Fibroblast of gingiva (primary cell): Measurements from ENCODE around the gene ARHGAP21.
"Not testable (repeated sequence)": the region's sequence is repeated elsewhere in the genome, so short reads cannot be mapped to it uniquely, and the experiment has no call there.

Experiments
- DNase-seq: peaks from one replicate; pipeline ENCODE4 v3.0.0-alpha.2; 2011; ENCODE audit warnings: low read depth

Gene ARHGAP21

DNA sequence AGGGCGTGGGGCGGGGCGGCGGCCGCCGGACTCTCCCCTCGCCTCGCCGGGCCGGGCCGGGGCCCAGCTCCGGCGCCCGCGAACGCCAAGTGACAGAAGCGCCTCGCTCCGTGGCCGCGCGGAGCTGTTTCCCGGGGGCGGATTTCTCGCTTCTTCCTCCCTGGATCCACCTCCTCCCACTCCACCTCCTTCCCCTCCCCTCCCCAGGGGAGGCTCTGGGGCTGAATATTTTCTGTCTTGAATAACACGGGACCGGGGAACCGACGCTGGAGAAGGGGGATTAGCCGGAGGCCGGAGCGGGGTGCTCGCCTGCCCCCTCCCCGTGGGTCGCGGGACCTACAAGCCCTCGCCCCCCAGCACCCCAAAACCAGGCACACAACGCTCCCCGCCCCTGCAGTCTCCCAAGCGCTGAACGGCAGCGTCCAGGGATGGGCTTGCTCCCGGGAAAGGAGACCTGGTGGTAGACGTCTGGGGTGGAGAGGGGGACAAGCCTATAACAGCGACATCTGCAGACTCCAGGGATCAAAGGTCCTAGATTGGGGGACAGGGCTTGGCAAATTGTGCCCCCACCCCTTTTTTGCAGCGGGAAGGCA lies at the start of gene ARHGAP21:
ARHGAP21 (minus strand) TSS at position 100 of the 593 bp plus-strand sequence. CDS start 1,988 bp downstream, outside the sequence.
- peak; percentile 83 for DNase-seq

GRCh38 chr10:24771943-24772694 lies 48.4 kb upstream of the ARHGAP21 start:
- no peak for DNase-seq

DNA sequence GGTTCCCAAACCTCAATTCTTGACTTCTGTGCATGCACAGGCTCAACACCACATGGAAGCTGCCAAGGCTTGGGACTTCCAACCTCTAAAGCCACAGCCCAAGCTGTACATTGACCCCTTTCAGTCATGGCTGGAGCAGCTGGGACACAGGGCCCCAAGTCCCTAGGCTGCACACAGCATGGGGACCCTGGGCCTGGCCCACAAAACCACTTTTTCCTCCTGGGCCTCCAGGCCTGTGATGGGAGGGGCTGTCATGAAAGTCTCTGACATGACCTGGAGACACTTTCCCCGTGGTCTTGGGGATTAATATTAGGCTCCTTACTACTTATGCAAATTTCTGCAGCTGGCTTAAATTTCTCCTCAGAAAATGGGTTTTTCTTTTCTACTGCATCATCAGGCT lies 41.3 kb upstream of the ARHGAP21 start:
- DNase-seq, result not testable (repeated sequence)

- DNase-seq, result peak; percentile 27
Measured at GRCh38 chr10:24762966-24763623, 39.4 kb upstream of the ARHGAP21 start.

DNA sequence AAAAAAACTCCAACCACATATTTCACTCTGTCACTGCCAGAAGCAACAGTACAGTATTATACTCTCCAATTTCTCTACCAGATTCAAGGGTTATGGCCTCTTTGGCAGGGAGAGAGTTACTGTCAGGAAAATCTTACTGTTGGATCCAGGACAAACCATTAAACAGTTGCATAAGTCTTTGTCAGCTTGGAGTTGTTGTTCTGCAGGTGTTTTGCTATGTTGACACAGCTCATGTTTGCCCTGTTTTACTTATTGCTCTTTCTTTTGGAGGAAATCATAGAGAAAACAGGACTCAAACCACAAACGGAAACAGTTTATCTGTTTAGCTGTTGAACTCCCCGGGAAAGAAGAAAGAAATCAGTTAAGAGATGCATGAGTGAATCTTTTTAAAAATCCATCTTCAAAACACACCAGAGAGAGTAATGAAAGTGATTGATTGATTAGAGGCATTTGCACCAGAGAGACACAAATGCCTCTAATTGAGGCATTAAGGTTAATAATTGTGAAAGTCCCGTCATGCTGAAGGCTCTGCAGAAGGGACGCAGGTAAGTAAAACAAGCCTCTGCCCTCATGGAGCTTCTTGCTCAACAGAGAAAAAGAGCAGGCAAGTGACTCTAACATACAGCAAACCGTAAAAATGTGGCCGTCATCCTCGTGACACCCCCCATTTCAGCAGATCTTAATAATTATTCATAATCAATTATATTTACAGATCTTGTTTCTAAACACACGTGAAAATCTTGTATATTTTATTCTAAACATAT lies 38.7 kb upstream of the ARHGAP21 start:
- peak; percentile 11 for DNase-seq

- no peak for DNase-seq
Measured at GRCh38 chr10:24759672-24760071, 36.0 kb upstream of the ARHGAP21 start.

DNA sequence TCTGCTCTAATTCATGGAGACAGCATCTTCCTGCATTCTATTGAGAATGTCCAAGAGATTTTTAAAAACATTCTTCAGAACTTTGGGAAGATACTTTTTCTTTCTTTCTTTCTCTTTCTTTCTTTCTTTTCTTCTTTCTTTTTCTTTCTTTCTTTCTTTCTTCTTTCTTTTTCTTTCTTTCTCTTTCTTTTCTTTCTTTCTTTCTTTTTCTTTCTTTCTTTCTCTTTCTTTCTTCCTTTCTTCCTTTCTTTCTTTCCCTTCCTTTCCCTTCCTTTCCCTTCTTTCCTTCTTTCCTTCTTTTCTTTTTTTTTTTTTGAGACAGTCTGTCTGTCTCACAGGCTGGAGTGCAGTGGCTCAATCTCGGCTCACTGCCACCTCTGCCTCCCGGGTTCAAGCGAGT lies 34.6 kb upstream of the ARHGAP21 start:
- DNase-seq, result not testable (repeated sequence)

GRCh38 chr10:24756283-24756682 lies 32.6 kb upstream of the ARHGAP21 start:
- no peak for DNase-seq

DNA sequence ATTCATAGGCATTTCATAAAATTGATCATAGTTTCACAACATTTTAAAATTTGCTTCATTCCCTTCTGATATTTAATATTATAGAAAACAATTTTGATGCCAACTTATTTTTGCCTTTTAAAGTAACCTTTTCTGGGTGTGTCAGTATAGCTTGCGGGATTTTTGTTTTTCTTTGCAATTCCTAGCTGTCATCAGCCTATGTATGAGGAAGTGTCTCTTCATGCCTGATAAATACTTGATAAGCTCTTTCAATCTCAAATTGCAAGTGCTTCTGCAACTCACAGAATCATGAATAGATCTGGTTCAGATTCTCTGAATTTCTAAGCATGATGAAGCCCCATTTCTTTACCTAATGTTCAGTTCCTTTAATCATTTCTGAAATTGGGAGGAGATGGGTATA lies 28.0 kb upstream of the ARHGAP21 start:
- DNase-seq, result no peak

GRCh38 chr10:24750695-24751094 lies 27.0 kb upstream of the ARHGAP21 start:
- DNase-seq, result no peak

GRCh38 chr10:24748214-24748613 lies 24.5 kb upstream of the ARHGAP21 start:
- DNase-seq, result no peak

GRCh38 chr10:24744946-24745345 lies 21.3 kb upstream of the ARHGAP21 start:
- no peak for DNase-seq

- no peak for DNase-seq
Measured at GRCh38 chr10:24740714-24741113, 17.0 kb upstream of the ARHGAP21 start.

GRCh38 chr10:24737001-24737400 lies 13.3 kb upstream of the ARHGAP21 start:
- DNase-seq, result no peak

DNA sequence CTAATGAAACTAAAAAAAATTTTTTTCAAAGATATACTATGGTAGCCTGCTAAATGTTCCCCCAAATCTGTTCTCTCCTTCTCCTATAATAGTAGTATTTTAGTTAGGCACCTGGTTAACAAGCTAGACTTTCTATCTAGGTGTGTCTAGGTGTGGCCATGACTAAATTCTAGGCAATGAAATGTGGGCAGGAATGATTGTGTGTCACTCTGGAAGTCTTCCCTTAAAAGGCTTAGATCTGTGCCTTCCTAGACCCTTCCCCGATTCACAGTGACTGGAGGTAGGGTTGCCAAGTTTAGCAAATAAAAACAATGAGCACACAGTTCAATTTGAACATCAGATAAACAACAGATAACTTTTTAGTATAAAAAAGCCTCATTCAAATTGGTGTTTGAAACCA lies 8.3 kb upstream of the ARHGAP21 start:
- DNase-seq, result no peak

GRCh38 chr10:24730811-24731210 lies 7.1 kb upstream of the ARHGAP21 start:
- DNase-seq, result peak; percentile 25

GRCh38 chr10:24727786-24728185 lies 4.1 kb upstream of the ARHGAP21 start:
- DNase-seq, result peak; percentile 6

DNA sequence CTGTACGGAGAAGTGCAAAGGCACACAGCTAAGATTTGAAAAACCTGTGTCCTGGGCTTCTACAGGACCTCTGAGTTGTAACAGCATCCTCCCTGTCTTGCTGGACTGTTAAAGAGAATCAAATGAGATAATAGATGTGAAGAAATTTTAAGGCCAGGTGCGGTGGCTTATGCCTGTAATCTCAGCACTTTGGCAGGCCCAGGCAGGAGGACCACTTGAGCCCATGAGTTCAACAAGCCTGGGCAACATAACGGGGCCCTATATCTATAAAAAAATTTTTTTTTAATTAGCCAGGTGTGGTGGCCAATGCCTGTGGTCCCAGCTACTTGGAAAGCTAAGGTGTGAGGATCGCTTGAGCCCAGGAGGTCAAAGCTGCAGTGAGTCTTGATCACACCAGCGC lies 2.9 kb upstream of the ARHGAP21 start:
- no peak for DNase-seq

DNA sequence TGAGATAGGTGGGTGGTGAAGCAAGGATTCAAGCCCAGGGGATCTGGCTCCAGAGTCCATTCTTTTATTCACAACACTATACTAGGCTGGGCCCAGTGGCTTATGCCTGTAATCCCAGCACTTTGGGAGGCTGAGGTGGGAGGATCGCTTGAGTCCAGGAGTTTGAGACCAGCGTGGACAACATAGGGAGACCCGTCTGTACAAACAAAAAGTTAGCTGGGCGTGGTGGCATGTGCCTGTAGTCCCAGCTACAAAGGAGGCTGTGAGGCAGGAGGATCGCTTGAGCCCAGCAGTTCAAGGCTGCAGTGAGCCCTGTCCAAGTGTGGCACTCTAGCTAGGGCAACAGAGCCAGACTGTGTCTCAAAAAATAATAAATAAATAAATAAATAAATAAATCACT lies 2.3 kb upstream of the ARHGAP21 start:
- DNase-seq, result not testable (repeated sequence)

DNA sequence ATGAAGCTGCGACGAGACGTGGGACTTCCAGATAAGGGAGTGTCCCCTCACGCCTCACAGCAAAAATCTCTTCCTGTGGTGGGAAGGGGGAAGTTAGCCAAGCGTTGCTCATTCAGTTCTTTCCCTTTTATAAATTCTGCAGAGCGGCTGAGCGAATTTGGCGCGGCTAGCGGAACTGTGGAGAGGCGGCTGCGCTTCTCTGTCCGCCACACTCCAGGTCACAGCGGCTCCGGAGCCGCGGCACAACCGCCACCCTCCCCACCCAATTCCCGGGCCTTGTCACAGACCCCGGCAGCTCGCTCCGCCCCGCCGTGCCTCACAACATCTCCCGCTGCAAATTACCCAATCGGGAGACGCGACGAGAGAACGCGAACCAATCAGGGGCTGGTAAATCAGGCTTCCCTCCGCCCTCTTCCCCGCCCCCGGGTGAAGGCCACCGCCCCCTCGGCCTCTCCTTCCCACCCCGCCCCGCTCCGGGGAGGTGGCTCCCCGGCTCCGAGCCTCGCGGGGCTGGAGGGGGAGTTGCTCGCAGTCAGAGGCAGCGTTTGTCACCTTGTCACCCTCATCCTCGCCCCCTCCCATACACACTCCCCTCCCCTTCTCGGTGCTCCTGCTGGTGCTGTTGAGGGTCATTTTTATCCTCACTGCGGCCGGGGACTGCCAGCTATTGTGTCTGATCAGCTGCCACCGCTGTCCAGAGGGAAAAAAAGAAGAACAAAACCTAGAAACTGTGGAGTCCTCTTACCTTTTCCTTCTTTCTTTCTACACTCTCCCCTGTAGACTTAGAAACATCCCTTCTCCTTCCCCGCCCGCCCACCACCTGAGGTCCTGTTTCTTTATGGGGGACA lies 918 bp upstream of the ARHGAP21 start:
- peak; percentile 97 for DNase-seq

DNA sequence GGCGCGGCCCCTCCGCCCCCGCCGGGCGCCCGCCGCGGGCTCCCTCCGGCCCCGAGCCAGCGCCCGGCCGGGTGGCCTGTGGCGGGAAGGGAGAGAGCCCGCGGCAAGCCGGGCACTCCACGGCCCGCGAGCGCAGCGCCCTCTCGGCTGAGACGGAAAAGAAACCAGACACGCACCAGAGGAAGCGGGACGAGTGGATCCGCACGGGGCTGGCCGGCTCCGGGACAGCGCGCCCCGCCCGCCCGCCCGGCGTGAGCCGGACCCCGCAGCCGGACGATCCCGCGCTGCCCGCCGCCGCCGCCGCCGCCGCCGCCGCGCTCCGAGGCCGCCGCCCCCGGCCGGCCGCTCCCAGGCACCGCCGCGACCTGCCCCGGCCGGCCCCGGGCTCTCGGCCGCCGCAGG lies 300 bp downstream of the ARHGAP21 start:
- DNase-seq, result no peak
